ENCODE results near the gene CREB3L1.
A peak's percentile ranks its signal among the peaks of the same experiment; 100 is the strongest.

Gene CREB3L1

DNA sequence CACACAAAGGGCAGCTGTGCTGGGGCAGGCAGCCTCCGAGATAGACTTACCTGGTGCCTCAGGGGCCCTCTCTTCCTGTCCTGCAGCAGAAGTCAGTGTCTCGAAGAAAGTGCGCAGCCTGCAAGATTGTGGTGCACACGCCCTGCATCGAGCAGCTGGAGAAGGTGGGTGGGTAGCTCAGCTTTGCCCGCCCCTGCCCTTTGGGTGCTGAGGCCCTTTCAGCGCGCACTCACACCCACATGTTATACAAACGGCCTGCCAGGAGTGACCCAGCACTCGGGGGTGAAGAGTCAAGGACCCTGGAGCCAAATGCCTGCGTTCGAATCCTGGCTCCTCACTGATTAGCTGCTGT is 90.4 kb downstream of the CREB3L1 start:
- no peak for DNase-seq

DNA sequence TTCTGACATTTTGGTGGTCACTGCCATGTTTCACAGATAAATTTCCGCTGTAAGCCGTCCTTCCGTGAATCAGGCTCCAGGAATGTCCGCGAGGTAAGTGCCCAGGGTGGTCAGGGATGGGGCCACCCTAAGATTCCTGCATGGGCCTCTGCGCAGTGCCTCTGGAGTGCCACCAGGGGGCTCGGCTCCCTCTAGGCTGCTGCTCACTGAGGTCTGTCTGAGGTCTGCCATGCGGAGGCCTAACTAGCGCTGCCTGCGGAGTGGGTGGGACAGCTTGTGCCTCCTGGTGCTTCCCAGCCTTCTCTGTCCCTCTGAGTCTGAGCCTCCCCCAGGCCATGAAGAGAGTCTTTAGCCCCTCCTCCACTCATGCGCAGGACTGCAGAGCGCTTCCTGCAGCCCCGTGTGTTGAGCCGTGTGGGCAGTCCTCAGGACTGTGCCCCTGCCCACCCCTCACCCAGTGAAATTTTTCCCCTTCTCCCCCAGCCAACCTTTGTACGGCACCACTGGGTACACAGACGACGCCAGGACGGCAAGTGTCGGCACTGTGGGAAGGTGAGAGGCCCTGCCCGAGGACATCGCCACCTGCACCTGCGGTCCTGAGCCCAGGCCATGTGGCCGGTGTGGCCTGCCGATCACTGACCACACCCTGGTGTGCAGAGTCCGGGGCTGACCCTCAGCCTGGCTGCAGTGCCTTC is 92.1 kb downstream of the CREB3L1 start:
- DNase-seq, result peak; percentile 34

DNA sequence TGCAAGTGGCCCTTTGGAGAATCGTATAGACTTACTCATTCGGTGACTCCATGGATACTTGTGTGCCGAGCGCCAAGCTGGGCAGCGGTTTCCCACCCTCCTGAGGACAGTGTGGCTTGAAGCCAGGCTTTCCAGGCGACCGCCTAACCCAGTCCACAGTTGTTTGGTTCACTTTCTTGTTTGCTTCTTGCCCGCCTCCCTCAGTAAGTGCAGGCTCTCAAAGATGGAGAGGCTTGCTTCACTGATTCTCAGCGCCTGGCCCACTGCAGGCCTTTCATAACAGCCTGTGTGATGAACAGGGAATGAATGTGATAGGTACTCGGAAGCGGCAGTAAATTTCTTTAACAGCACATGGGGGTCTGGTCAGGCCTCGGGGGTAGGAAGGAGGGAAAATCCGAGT is 92.8 kb downstream of the CREB3L1 start:
- no peak for DNase-seq
